CD14-positive monocyte (primary cell): ENCODE results near the gene SELENOO. TPM values are rescaled to one million over a fixed set of nuclear protein-coding genes. Genes with fewer than 3 reads are reported as not detected.

Experiments
- DNase-seq, 3 donors: peaks; one replicate each; pipeline ENCODE4 v3.0.0-alpha.2; 2011 to 2022
- H2AFZ ChIP-seq: 2 replicates; pipeline ENCODE4 v1.6.0; 2012; ENCODE audit warnings: mild to moderate bottlenecking, low read depth, low read length, inconsistent platforms; ENCODE audit not compliant: insufficient read depth, poor library complexity, severe bottlenecking
- H3K27ac ChIP-seq, 2 donors: 1 replicate in 1 of 2; 2 replicates in 1 of 2; pipeline ENCODE4 v1.5.1; 2012 to 2013; ENCODE audit warnings: low read length in 2 of 2, control low read depth in 1 of 2, inconsistent platforms in 1 of 2, low read depth in 1 of 2, mild to moderate bottlenecking in 1 of 2
- H3K27me3 ChIP-seq, 2 donors: one replicate each; pipeline versions ENCODE4 v1.6.0 to v1.6.1; 2011 to 2013; ENCODE audit warnings: low read length in 2 of 2; ENCODE audit not compliant: control insufficient read depth in 2 of 2, insufficient read depth in 2 of 2
- H3K36me3 ChIP-seq, 2 donors: replicated peaks in 1 of 2; 1 replicate in 1 of 2; 2 replicates in 1 of 2; pipeline versions ENCODE4 v1.5.1 to v1.6.1; 2012 to 2013; ENCODE audit warnings: low read length in 2 of 2, control low read depth in 1 of 2, inconsistent platforms in 1 of 2, mild to moderate bottlenecking in 1 of 2; ENCODE audit not compliant: insufficient read depth in 2 of 2, control insufficient read depth in 1 of 2
- H3K4me1 ChIP-seq, 2 donors: 1 replicate in 1 of 2; 2 replicates in 1 of 2; pipeline versions ENCODE4 v1.5.1 to v1.6.1; 2012 to 2013; ENCODE audit warnings: low read length in 2 of 2, control low read depth in 1 of 2, inconsistent platforms in 1 of 2, mild to moderate bottlenecking in 1 of 2, moderate library complexity in 1 of 2; ENCODE audit not compliant: insufficient read depth in 2 of 2, control insufficient read depth in 1 of 2
- H3K4me2 ChIP-seq: replicated peaks from 2 replicates; pipeline ENCODE3; 2012; ENCODE audit warnings: low read length, moderate library complexity, mild to moderate bottlenecking; ENCODE audit not compliant: poor library complexity, severe bottlenecking; ENCODE audit errors: extremely low read depth
- H3K4me3 ChIP-seq, 3 experiments: fragments of 200-600 bp in 1 of 3; sonication (generic) in 1 of 3; replicated peaks in 1 of 3; 1 replicate in 2 of 3; 2 replicates in 1 of 3; pipeline ENCODE4 v1.5.1; 2011 to 2013; ENCODE audit warnings: low read length in 3 of 3, mild to moderate bottlenecking in 3 of 3, control low read depth in 2 of 3, low read depth in 2 of 3, inconsistent platforms in 1 of 3, moderate library complexity in 1 of 3
- H3K79me2 ChIP-seq: 2 replicates; pipeline ENCODE4 v1.6.0; 2012; ENCODE audit warnings: mild to moderate bottlenecking, control low read depth, inconsistent platforms, low read length, moderate library complexity; ENCODE audit not compliant: insufficient read depth
- H3K9ac ChIP-seq: 2 replicates; pipeline ENCODE4 v1.6.0; 2017; ENCODE audit warnings: low read length, mild to moderate bottlenecking; ENCODE audit not compliant: insufficient read depth, poor library complexity, severe bottlenecking
- H3K9me3 ChIP-seq, 2 donors: replicated peaks in 1 of 2; 1 replicate in 1 of 2; 2 replicates in 1 of 2; pipeline versions ENCODE4 v1.5.1 to v1.6.1; 2012 to 2013; ENCODE audit warnings: low read length in 2 of 2, control low read depth in 1 of 2; ENCODE audit not compliant: control insufficient read depth in 1 of 2, insufficient read depth in 1 of 2
- H4K20me1 ChIP-seq: 2 replicates; pipeline ENCODE4 v1.6.0; 2012; ENCODE audit warnings: mild to moderate bottlenecking, low read length, control low read depth, moderate library complexity; ENCODE audit not compliant: insufficient read depth
- H3K27ac Mint-ChIP-seq, 7 donors: one replicate each; pipeline ENCODE4 v1.8.0; 2020; ENCODE audit warnings: mild to moderate bottlenecking in 7 of 7, mixed read lengths in 7 of 7, moderate library complexity in 6 of 7, inconsistent platforms in 2 of 7
- H3K27me3 Mint-ChIP-seq, 3 donors: one replicate each; pipeline ENCODE4 v1.8.0; 2021 to 2022; ENCODE audit warnings: low read depth in 3 of 3, mild to moderate bottlenecking in 3 of 3, mixed read lengths in 3 of 3, moderate library complexity in 3 of 3, inconsistent platforms in 1 of 3
- H3K36me3 Mint-ChIP-seq, 2 donors: one replicate each; pipeline ENCODE4 v1.8.0; 2020; ENCODE audit warnings: mixed read lengths in 2 of 2, inconsistent platforms in 1 of 2, mild to moderate bottlenecking in 1 of 2
- H3K4me1 Mint-ChIP-seq: one replicate; pipeline ENCODE4 v1.8.0; 2020; ENCODE audit warnings: mild to moderate bottlenecking, mixed read lengths
- H3K4me3 Mint-ChIP-seq, 2 donors: one replicate each; pipeline ENCODE4 v1.8.0; 2020; ENCODE audit warnings: mild to moderate bottlenecking in 2 of 2, mixed read lengths in 2 of 2, moderate library complexity in 1 of 2
- H3K9me3 Mint-ChIP-seq, 7 donors: one replicate each; pipeline ENCODE4 v1.8.0; 2020 to 2022; ENCODE audit warnings: mixed read lengths in 7 of 7, mild to moderate bottlenecking in 6 of 7, moderate library complexity in 6 of 7, inconsistent platforms in 2 of 7
- CTCF ChIP-seq: fragments of 200-600 bp; IDR thresholded peaks from one replicate; pipeline ENCODE4 v1.8.0; 2022; ENCODE audit warnings: antibody characterized with exemption, mild to moderate bottlenecking
- WGBS: methylation state at CpG from one replicate; pipeline ENCODE4 v1.1.5; 2013; ENCODE audit warnings: missing lambda C conversion rate; ENCODE audit not compliant: insufficient coverage; 5-methylcytosine and 5-hydroxymethylcytosine counted together
- intact Hi-C, 2 donors: fragments of 100-400 bp; cut with micrococcal nuclease; formaldehyde crosslinking; loops; one replicate each; pipeline versions ENCODE4 v1.15.0 to v1.15.1; 2023
- polyA plus RNA-seq, 3 donors: library from polyadenylated mRNA; depleted of rRNA in 1 of 3; unstranded in 2 of 3; stranded (reverse) in 1 of 3; fragments of 300-500 nt in 2 of 3; fragments of >200 nt in 1 of 3; fragmentation: Illumina TruSeq in 2 of 3; gene quantifications; 1 replicate in 2 of 3; 2 replicates in 1 of 3; pipeline ENCODE4 v1.2.3, GENCODE V29; 2012 to 2021

SELENOO gene
- polyA plus RNA-seq, 3 donors, result 2.7 to 76.9 (median 8.7) TPM

GRCh38 chr22:50255607-50256006 lies 54.8 kb downstream of the SELENOO start:
- peaks cover 1 to 12% of the 10 kb centered on the region in 2 donors for H3K27me3 ChIP-seq
- Mint-ChIP-seq H3K36me3 (no peaks in the 10 kb centered on the region), H3K27me3 (peaks cover 14 to 20% (median 14%) of the 10 kb centered on the region in 3 donors), H3K27ac (no peak overlapping the region), H3K4me1 (peaks cover 7% of the 10 kb centered on the region), H3K9me3 (no peaks in the 10 kb centered on the region), H3K4me3 (no peak overlapping the region)
- H3K9me3 ChIP-seq, result no peaks in the 10 kb centered on the region
- H3K4me1 ChIP-seq, result peaks cover 9 to 20% of the 10 kb centered on the region in 2 donors
- no peaks in the 10 kb centered on the region for H3K79me2 ChIP-seq
- 98% methylated on average over 17 of the region's 17 CpGs for WGBS
- no peak overlapping the region for H3K27ac ChIP-seq
- intact Hi-C loops, result no loop called here
- no peak overlapping the region for H2AFZ ChIP-seq
- no peak for TF ChIP-seq CTCF
- peaks cover 5% of the 10 kb centered on the region for H4K20me1 ChIP-seq
- no peak for DNase-seq
- no peak overlapping the region for H3K4me2 ChIP-seq
- no peak overlapping the region for H3K9ac ChIP-seq
- H3K4me3 ChIP-seq, result no peak overlapping the region
- no peaks in the 10 kb centered on the region for H3K36me3 ChIP-seq

GRCh38 chr22:50256258-50256862 lies 55.5 kb downstream of the SELENOO start:
- no peak overlapping the region for H3K27ac Mint-ChIP-seq
- H3K4me1 Mint-ChIP-seq, result peaks cover 7% of the 10 kb centered on the region
- no peak overlapping the region for H3K9ac ChIP-seq
- H3K4me1 ChIP-seq, result peaks cover 10 to 18% of the 10 kb centered on the region in 2 donors
- peaks cover 5% of the 10 kb centered on the region for H4K20me1 ChIP-seq
- no peak overlapping the region for H3K4me2 ChIP-seq
- WGBS, result 97% methylated on average over 11 of the region's 12 CpGs
- no peaks in the 10 kb centered on the region for H3K9me3 Mint-ChIP-seq
- no peak overlapping the region for H3K27ac ChIP-seq
- DNase-seq, result no peak
- no peaks in the 10 kb centered on the region for H3K36me3 Mint-ChIP-seq
- no peaks in the 10 kb centered on the region for H3K79me2 ChIP-seq
- H3K36me3 ChIP-seq, result no peaks in the 10 kb centered on the region
- H3K27me3 ChIP-seq, result peaks cover 3 to 16% of the 10 kb centered on the region in 2 donors
- TF ChIP-seq CTCF, result no peak
- no peak overlapping the region for H3K4me3 ChIP-seq
- no peaks in the 10 kb centered on the region for H3K9me3 ChIP-seq
- peaks cover 15 to 25% (median 16%) of the 10 kb centered on the region in 3 donors for H3K27me3 Mint-ChIP-seq
- H3K4me3 Mint-ChIP-seq, result no peak overlapping the region
- H2AFZ ChIP-seq, result no peak overlapping the region
- intact Hi-C loops, result no loop called here
